Measurements from ENCODE around the gene CALHM5. TPM values are rescaled to one million over a fixed set of nuclear protein-coding genes. Genes with fewer than 3 reads are reported as not detected.

CALHM5 gene
- total RNA-seq, 2 experiments from 2014 or later: not detected

GRCh38 chr6:116543149-116543548 lies 31.7 kb downstream of the CALHM5 start:
- CTCF ChIA-PET: interaction anchor here (0.7 kb wide), 1 partner anchor 95 kb away, joined by 3 read pairs; no protein-coding TSS in a partner anchor
- POLR2A ChIA-PET: no interaction called here

GRCh38 chr6:116545651-116546050 lies 34.2 kb downstream of the CALHM5 start, which contains the start of gene TRAPPC3L:
TRAPPC3L (minus strand) TSS chr6:116545684; CDS start chr6:116545514, 170 bp downstream.
- ChIA-PET POLR2A (no interaction called here), CTCF (no interaction called here)

- CTCF ChIA-PET: interaction anchor here (1.0 kb wide), 1 partner anchor 260 kb away, joined by 4 read pairs; no protein-coding TSS in a partner anchor
- POLR2A ChIA-PET: no interaction called here
These were observed 35.9 kb downstream of the CALHM5 start for GRCh38 chr6:116547358-116547757.

- ChIA-PET CTCF (no interaction called here), POLR2A (no interaction called here)
These were observed 39.4 kb downstream of the CALHM5 start for GRCh38 chr6:116550796-116551195.

- ChIA-PET POLR2A (no interaction called here), CTCF (no interaction called here)
These were observed 42.0 kb downstream of the CALHM5 start, which contains the start of gene CALHM4 for GRCh38 chr6:116553451-116553850. CALHM4 (plus strand) TSS chr6:116553751; CDS start chr6:116553794, 43 bp downstream.

GRCh38 chr6:116556065-116556464 lies 44.6 kb downstream of the CALHM5 start:
- ChIA-PET CTCF (no interaction called here), POLR2A (no interaction called here)

GRCh38 chr6:116556814-116557415 lies 45.5 kb downstream of the CALHM5 start:
- ChIA-PET POLR2A (no interaction called here), CTCF (no interaction called here)

GRCh38 chr6:116557893-116558292 lies 46.5 kb downstream of the CALHM5 start:
- ChIA-PET CTCF (no interaction called here), POLR2A (no interaction called here)

- POLR2A ChIA-PET: no interaction called here
- CTCF ChIA-PET: interaction anchor here (1.1 to 2.8 kb wide), 2 partner anchors 12 to 152 kb away, joined by 3 to 17 read pairs; partner anchors contain the start of gene RWDD1
These were observed 48.7 kb downstream of the CALHM5 start for GRCh38 chr6:116560130-116560529.

GRCh38 chr6:116561377-116562018 lies 50.1 kb downstream of the CALHM5 start:
- ChIA-PET POLR2A (interaction anchor here (0.6 kb wide), 1 partner anchor 11 kb away, joined by 3 read pairs; no protein-coding TSS in a partner anchor), CTCF (interaction anchor here (0.6 to 2.8 kb wide), 12 partner anchors 10 to 345 kb away, joined by 3 to 17 read pairs (median 3); partner anchors contain the start of genes RWDD1 and TSPYL4)

GRCh38 chr6:116562019-116562403 lies 50.6 kb downstream of the CALHM5 start:
- ChIA-PET POLR2A (no interaction called here), CTCF (interaction anchor here (1.1 to 2.4 kb wide), 3 partner anchors 9 to 274 kb away, joined by 3 to 7 read pairs (median 5); partner anchors contain the start of gene RWDD1)

GRCh38 chr6:116562614-116563013 lies 51.2 kb downstream of the CALHM5 start:
- CTCF ChIA-PET: interaction anchor here (0.5 to 2.4 kb wide), 5 partner anchors 9 to 275 kb away, joined by 3 to 7 read pairs (median 5); partner anchors contain the start of gene RWDD1
- POLR2A ChIA-PET: no interaction called here

GRCh38 chr6:116563830-116564229 lies 52.4 kb downstream of the CALHM5 start:
- CTCF ChIA-PET: interaction anchor here (0.7 to 2.4 kb wide), 5 partner anchors 7 to 374 kb away, joined by 3 to 7 read pairs (median 4); partner anchors contain the start of gene RWDD1
- POLR2A ChIA-PET: no interaction called here

- ChIA-PET CTCF (interaction anchor here (0.7 to 2.4 kb wide), 4 partner anchors 44 to 375 kb away, joined by 3 to 7 read pairs (median 4); no protein-coding TSS in a partner anchor), POLR2A (no interaction called here)
These were observed 52.9 kb downstream of the CALHM5 start for GRCh38 chr6:116564311-116564710.

GRCh38 chr6:116564921-116565872 lies 53.8 kb downstream of the CALHM5 start:
- POLR2A ChIA-PET: no interaction called here
- CTCF ChIA-PET: interaction anchor here (1.8 kb wide), 1 partner anchor 347 kb away, joined by 4 read pairs; no protein-coding TSS in a partner anchor

- CTCF ChIA-PET: no interaction called here
- POLR2A ChIA-PET: no interaction called here
These were observed 56.7 kb downstream of the CALHM5 start for GRCh38 chr6:116568111-116568510.

GRCh38 chr6:116568821-116569755 lies 57.6 kb downstream of the CALHM5 start:
- POLR2A ChIA-PET: no interaction called here
- CTCF ChIA-PET: no interaction called here
